GM23338 (cell line): ENCODE results near the gene OSBPL10. TPM values are rescaled to one million over a fixed set of nuclear protein-coding genes. Genes with fewer than 3 reads are reported as not detected.

Experiments
- ATAC-seq: fragments of 200-7000 bp; cut with Tn5 transposase; 3 replicates; pipeline ENCODE4 v1.9.1; 2020
- DNase-seq: peaks from one replicate; pipeline ENCODE4 v3.0.0-alpha.2; 2015; ENCODE audit warnings: low spot score
- H2AFZ ChIP-seq: fragments of 200-600 bp; sonication (generic); 2 replicates; pipeline ENCODE4 v1.8.0; 2016; ENCODE audit warnings: antibody characterized with exemption, mild to moderate bottlenecking, moderate library complexity
- H3F3A ChIP-seq: fragments of 200-600 bp; sonication (generic); replicated peaks from 2 replicates; pipeline ENCODE4 v1.8.0; 2017; ENCODE audit warnings: antibody characterized with exemption, mixed run types, low read depth
- H3K27ac ChIP-seq: fragments of 200-600 bp; sonication (generic); 2 replicates; pipeline ENCODE4 v1.6.1; 2016; ENCODE audit warnings: low read depth
- H3K27me3 ChIP-seq: fragments of 200-600 bp; sonication (generic); 2 replicates; pipeline ENCODE4 v1.8.0; 2016; ENCODE audit warnings: mild to moderate bottlenecking, mixed run types, moderate library complexity; ENCODE audit not compliant: insufficient read depth
- H3K36me3 ChIP-seq: fragments of 200-600 bp; sonication (generic); 2 replicates; pipeline ENCODE4 v1.8.0; 2016; ENCODE audit warnings: mild to moderate bottlenecking; ENCODE audit not compliant: insufficient read depth
- H3K4me1 ChIP-seq: fragments of 200-600 bp; sonication (generic); 2 replicates; pipeline ENCODE4 v1.8.0; 2016; ENCODE audit warnings: mild to moderate bottlenecking, moderate library complexity; ENCODE audit not compliant: insufficient read depth
- H3K4me2 ChIP-seq: fragments of 200-600 bp; sonication (generic); 2 replicates; pipeline ENCODE4 v1.7.1; 2017; ENCODE audit warnings: mixed run types
- H3K4me3 ChIP-seq: fragments of 200-600 bp; sonication (generic); 2 replicates; pipeline ENCODE4 v1.6.1; 2016; ENCODE audit warnings: mixed run types
- H3K79me2 ChIP-seq: fragments of 200-600 bp; sonication (generic); replicated peaks from 2 replicates; pipeline ENCODE4 v1.8.0; 2017; ENCODE audit warnings: mild to moderate bottlenecking; ENCODE audit not compliant: insufficient read depth
- H3K9me2 ChIP-seq: fragments of 200-600 bp; sonication (generic); 2 replicates; pipeline ENCODE4 v1.8.0; 2017; ENCODE audit not compliant: insufficient read depth
- H4K20me1 ChIP-seq: fragments of 200-600 bp; sonication (generic); replicated peaks from 2 replicates; pipeline ENCODE4 v1.8.0; 2017; ENCODE audit warnings: mild to moderate bottlenecking; ENCODE audit not compliant: insufficient read depth
- H3K27ac Mint-ChIP-seq: 2 replicates; pipeline ENCODE4 v1.8.0; 2020; ENCODE audit warnings: inconsistent platforms, mild to moderate bottlenecking, moderate library complexity, mixed read lengths
- H3K27me3 Mint-ChIP-seq: 3 replicates; pipeline ENCODE4 v1.8.0; 2022; ENCODE audit warnings: low read depth, mild to moderate bottlenecking, moderate library complexity, mixed read lengths, inconsistent platforms; ENCODE audit not compliant: insufficient read depth, poor library complexity
- H3K36me3 Mint-ChIP-seq: 3 replicates; pipeline ENCODE4 v1.8.0; 2021; ENCODE audit warnings: low read depth, mild to moderate bottlenecking, inconsistent platforms, moderate library complexity, mixed read lengths
- H3K4me1 Mint-ChIP-seq: 3 replicates; pipeline ENCODE4 v1.8.0; 2020; ENCODE audit warnings: mild to moderate bottlenecking, inconsistent platforms, mixed read lengths
- H3K4me3 Mint-ChIP-seq: 3 replicates; pipeline ENCODE4 v1.8.0; 2021; ENCODE audit warnings: moderate library complexity, mild to moderate bottlenecking, inconsistent platforms, mixed read lengths
- H3K9me3 Mint-ChIP-seq: 3 replicates; pipeline ENCODE4 v1.8.0; 2020; ENCODE audit warnings: moderate library complexity, mild to moderate bottlenecking, inconsistent platforms, mixed read lengths
- CREB1 ChIP-seq: fragments of 250-450 bp; sonication (Bioruptor Pico); IDR thresholded peaks from 2 replicates; pipeline ENCODE4 v1.5.0; 2020; ENCODE audit warnings: low read depth, mild to moderate bottlenecking, moderate library complexity
- EZH2 ChIP-seq: fragments of 200-600 bp; sonication (generic); IDR thresholded peaks from one replicate; pipeline ENCODE4 v1.8.0; 2017; ENCODE audit warnings: antibody characterized with exemption, mild to moderate bottlenecking, low read depth; ENCODE audit not compliant: unreplicated experiment
- EZH2phosphoT487 ChIP-seq: fragments of 200-600 bp; sonication (generic); IDR thresholded peaks from one replicate; pipeline ENCODE4 v1.8.1; 2018; ENCODE audit warnings: antibody characterized with exemption; ENCODE audit not compliant: unreplicated experiment
- POLR2AphosphoS5 ChIP-seq: IDR thresholded peaks from 2 replicates; pipeline ENCODE4 v1.6.1; 2016; ENCODE audit warnings: antibody characterized with exemption, low read depth
- STAT1 ChIP-seq: IDR thresholded peaks from one replicate; pipeline ENCODE4 v1.6.1; 2016; ENCODE audit warnings: antibody characterized with exemption; ENCODE audit not compliant: unreplicated experiment
- ZNF114 ChIP-seq: fragments of 250-450 bp; sonication (Bioruptor Pico); IDR thresholded peaks from 2 replicates; pipeline ENCODE4 v1.5.0; 2020; ENCODE audit warnings: mild to moderate bottlenecking, moderate library complexity
- ZNF331 ChIP-seq: fragments of 250-450 bp; sonication (Bioruptor Pico); IDR thresholded peaks from 2 replicates; pipeline ENCODE4 v1.5.0; 2020; ENCODE audit warnings: low read depth, mild to moderate bottlenecking, moderate library complexity
- polyA plus RNA-seq: library from polyadenylated mRNA; unstranded; fragments of >200 nt; fragmentation: Nextera tagmentation; extraction: Ambion mirVana; gene quantifications from 2 replicates; pipeline ENCODE4 v1.2.1, GENCODE V29; 2016
- total RNA-seq: library from RNA; depleted of rRNA; stranded (reverse); fragments of >200 nt; shearing (Covaris generic); gene quantifications from 2 replicates; pipeline ENCODE4 v1.2.3, GENCODE V29; 2014
- TF ChIP-seq, protein P1 (sequence below): fragments of 250-450 bp; sonication (Bioruptor Pico); IDR thresholded peaks from 2 replicates; pipeline ENCODE4 v1.5.0; 2020; ENCODE audit warnings: mild to moderate bottlenecking, moderate library complexity
- TF ChIP-seq, protein P2 (sequence below): IDR thresholded peaks from one replicate; pipeline ENCODE4 v1.6.1; 2018; ENCODE audit warnings: antibody characterized with exemption; ENCODE audit not compliant: unreplicated experiment
- TF ChIP-seq, protein P3 (sequence below), 2 experiments: fragments of 200-600 bp in 1 of 2; sonication (generic) in 1 of 2; conservative IDR thresholded peaks; 2 replicates each; pipeline versions ENCODE4 v1.5.1 to v1.6.1; 2016 to 2017; ENCODE audit warnings: antibody characterized with exemption in 2 of 2, low read depth in 2 of 2, mild to moderate bottlenecking in 2 of 2, moderate library complexity in 1 of 2

OSBPL10 gene
- total and polyA plus RNA-seq, 2 experiments from 2014 or later: 23.8 to 149 TPM

DNA sequence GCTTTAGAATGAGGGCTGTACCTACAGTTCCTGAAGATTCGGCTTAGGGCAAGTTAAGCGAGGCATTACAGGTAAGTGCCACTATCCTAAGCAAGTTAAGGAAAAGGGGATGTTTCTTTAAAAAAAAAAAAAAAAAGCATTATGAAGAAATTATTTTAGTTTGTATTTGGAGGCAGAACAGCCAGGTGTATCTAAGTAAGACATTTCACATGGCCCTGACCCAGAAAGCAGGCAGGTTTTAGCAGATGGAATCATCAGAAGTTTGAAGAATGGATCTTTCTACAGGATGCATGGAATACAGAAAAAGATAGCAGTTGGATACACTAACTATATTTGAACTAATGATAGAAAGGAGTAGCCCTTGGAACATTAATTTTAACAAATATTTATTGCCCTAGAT, 105.6 kb downstream of the OSBPL10 start:
- TF ChIP-seq EZH2phosphoT487: no peak
- no peak for TF ChIP-seq ZNF331 (CRISPR knock-in tag)
- no peak for TF ChIP-seq EZH2
- TF ChIP-seq, protein P1, sequence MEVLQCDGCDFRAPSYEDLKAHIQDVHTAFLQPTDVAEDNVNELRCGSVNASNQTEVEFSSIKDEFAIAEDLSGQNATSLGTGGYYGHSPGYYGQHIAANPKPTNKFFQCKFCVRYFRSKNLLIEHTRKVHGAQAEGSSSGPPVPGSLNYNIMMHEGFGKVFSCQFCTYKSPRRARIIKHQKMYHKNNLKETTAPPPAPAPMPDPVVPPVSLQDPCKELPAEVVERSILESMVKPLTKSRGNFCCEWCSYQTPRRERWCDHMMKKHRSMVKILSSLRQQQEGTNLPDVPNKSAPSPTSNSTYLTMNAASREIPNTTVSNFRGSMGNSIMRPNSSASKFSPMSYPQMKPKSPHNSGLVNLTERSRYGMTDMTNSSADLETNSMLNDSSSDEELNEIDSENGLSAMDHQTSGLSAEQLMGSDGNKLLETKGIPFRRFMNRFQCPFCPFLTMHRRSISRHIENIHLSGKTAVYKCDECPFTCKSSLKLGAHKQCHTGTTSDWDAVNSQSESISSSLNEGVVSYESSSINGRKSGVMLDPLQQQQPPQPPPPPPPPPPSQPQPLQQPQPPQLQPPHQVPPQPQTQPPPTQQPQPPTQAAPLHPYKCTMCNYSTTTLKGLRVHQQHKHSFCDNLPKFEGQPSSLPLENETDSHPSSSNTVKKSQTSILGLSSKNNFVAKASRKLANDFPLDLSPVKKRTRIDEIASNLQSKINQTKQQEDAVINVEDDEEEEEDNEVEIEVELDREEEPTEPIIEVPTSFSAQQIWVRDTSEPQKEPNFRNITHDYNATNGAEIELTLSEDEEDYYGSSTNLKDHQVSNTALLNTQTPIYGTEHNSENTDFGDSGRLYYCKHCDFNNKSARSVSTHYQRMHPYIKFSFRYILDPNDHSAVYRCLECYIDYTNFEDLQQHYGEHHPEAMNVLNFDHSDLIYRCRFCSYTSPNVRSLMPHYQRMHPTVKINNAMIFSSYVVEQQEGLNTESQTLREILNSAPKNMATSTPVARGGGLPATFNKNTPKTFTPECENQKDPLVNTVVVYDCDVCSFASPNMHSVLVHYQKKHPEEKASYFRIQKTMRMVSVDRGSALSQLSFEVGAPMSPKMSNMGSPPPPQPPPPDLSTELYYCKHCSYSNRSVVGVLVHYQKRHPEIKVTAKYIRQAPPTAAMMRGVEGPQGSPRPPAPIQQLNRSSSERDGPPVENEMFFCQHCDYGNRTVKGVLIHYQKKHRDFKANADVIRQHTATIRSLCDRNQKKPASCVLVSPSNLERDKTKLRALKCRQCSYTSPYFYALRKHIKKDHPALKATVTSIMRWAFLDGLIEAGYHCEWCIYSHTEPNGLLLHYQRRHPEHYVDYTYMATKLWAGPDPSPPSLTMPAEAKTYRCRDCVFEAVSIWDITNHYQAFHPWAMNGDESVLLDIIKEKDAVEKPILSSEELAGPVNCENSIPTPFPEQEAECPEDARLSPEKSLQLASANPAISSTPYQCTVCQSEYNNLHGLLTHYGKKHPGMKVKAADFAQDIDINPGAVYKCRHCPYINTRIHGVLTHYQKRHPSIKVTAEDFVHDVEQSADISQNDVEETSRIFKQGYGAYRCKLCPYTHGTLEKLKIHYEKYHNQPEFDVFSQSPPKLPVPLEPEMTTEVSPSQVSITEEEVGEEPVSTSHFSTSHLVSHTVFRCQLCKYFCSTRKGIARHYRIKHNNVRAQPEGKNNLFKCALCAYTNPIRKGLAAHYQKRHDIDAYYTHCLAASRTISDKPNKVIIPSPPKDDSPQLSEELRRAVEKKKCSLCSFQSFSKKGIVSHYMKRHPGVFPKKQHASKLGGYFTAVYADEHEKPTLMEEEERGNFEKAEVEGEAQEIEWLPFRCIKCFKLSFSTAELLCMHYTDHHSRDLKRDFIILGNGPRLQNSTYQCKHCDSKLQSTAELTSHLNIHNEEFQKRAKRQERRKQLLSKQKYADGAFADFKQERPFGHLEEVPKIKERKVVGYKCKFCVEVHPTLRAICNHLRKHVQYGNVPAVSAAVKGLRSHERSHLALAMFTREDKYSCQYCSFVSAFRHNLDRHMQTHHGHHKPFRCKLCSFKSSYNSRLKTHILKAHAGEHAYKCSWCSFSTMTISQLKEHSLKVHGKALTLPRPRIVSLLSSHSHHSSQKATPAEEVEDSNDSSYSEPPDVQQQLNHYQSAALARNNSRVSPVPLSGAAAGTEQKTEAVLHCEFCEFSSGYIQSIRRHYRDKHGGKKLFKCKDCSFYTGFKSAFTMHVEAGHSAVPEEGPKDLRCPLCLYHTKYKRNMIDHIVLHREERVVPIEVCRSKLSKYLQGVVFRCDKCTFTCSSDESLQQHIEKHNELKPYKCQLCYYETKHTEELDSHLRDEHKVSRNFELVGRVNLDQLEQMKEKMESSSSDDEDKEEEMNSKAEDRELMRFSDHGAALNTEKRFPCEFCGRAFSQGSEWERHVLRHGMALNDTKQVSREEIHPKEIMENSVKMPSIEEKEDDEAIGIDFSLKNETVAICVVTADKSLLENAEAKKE (CRISPR knock-in tag): no peak
- no peak for TF ChIP-seq CREB1
- TF ChIP-seq STAT1: no peak
- TF ChIP-seq POLR2AphosphoS5: no peak
- TF ChIP-seq ZNF114 (CRISPR knock-in tag): no peak
- TF ChIP-seq, protein P2, sequence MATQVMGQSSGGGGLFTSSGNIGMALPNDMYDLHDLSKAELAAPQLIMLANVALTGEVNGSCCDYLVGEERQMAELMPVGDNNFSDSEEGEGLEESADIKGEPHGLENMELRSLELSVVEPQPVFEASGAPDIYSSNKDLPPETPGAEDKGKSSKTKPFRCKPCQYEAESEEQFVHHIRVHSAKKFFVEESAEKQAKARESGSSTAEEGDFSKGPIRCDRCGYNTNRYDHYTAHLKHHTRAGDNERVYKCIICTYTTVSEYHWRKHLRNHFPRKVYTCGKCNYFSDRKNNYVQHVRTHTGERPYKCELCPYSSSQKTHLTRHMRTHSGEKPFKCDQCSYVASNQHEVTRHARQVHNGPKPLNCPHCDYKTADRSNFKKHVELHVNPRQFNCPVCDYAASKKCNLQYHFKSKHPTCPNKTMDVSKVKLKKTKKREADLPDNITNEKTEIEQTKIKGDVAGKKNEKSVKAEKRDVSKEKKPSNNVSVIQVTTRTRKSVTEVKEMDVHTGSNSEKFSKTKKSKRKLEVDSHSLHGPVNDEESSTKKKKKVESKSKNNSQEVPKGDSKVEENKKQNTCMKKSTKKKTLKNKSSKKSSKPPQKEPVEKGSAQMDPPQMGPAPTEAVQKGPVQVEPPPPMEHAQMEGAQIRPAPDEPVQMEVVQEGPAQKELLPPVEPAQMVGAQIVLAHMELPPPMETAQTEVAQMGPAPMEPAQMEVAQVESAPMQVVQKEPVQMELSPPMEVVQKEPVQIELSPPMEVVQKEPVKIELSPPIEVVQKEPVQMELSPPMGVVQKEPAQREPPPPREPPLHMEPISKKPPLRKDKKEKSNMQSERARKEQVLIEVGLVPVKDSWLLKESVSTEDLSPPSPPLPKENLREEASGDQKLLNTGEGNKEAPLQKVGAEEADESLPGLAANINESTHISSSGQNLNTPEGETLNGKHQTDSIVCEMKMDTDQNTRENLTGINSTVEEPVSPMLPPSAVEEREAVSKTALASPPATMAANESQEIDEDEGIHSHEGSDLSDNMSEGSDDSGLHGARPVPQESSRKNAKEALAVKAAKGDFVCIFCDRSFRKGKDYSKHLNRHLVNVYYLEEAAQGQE: no peak
- TF ChIP-seq, protein P3, sequence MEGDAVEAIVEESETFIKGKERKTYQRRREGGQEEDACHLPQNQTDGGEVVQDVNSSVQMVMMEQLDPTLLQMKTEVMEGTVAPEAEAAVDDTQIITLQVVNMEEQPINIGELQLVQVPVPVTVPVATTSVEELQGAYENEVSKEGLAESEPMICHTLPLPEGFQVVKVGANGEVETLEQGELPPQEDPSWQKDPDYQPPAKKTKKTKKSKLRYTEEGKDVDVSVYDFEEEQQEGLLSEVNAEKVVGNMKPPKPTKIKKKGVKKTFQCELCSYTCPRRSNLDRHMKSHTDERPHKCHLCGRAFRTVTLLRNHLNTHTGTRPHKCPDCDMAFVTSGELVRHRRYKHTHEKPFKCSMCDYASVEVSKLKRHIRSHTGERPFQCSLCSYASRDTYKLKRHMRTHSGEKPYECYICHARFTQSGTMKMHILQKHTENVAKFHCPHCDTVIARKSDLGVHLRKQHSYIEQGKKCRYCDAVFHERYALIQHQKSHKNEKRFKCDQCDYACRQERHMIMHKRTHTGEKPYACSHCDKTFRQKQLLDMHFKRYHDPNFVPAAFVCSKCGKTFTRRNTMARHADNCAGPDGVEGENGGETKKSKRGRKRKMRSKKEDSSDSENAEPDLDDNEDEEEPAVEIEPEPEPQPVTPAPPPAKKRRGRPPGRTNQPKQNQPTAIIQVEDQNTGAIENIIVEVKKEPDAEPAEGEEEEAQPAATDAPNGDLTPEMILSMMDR (conservative IDR thresholded peaks at IDR 0.05; ENCODE audit: low read depth in 2 of 2): no peak
- no peaks in the 10 kb centered on the region for H3K36me3 ChIP-seq
- H3F3A ChIP-seq: no peaks in the 10 kb centered on the region
- Mint-ChIP-seq H3K9me3 (no peaks in the 10 kb centered on the region; the same call in 2 of the 3 replicates), H3K27me3 (peaks cover 5% of the 10 kb centered on the region), H3K4me1 (peaks cover 36% of the 10 kb centered on the region), H3K4me3 (no peak overlapping the region), H3K36me3 (peaks cover 25% of the 10 kb centered on the region), H3K27ac (peak overlapping the region; percentile 78; the same call in 1 of the 2 replicates)
- no peak overlapping the region for H2AFZ ChIP-seq
- DNase-seq: no peak
- H3K9me2 ChIP-seq: no peaks in the 10 kb centered on the region
- ATAC-seq: no peak
- no peak overlapping the region for H3K4me2 ChIP-seq
- H3K27ac ChIP-seq: peak overlapping the region; percentile 53; the same call in 1 of the 2 replicates
- H3K27me3 ChIP-seq: no peaks in the 10 kb centered on the region
- peaks cover 23% of the 10 kb centered on the region for H3K4me1 ChIP-seq
- H3K79me2 ChIP-seq: peaks cover 81% of the 10 kb centered on the region
- peaks cover 4% of the 10 kb centered on the region; the same call in 1 of the 2 replicates for H4K20me1 ChIP-seq
- no peak overlapping the region for H3K4me3 ChIP-seq
